Mucosa of descending colon (tissue), 3 donors: ENCODE data around the gene ARHGEF6. TPM values are rescaled to one million over a fixed set of nuclear protein-coding genes. Genes with fewer than 3 reads are reported as not detected.

Source experiments
- ATAC-seq: fragments of 200-7000 bp; cut with Tn5 transposase; one replicate; pipeline ENCODE4 v1.9.1; 2020; ENCODE audit warnings: mild to moderate bottlenecking, moderate library complexity
- DNase-seq, 3 donors: peaks; one replicate each; pipeline ENCODE4 v3.0.0-alpha.2; 2020
- H3K36me3 ChIP-seq: fragments of 200-600 bp; one replicate; pipeline ENCODE4 v1.8.0; 2021; ENCODE audit warnings: low read depth, mild to moderate bottlenecking
- H3K4me1 ChIP-seq: fragments of 200-600 bp; one replicate; pipeline ENCODE4 v1.8.0; 2021; ENCODE audit warnings: low read depth, mild to moderate bottlenecking
- H3K4me3 ChIP-seq: fragments of 200-600 bp; one replicate; pipeline ENCODE4 v1.8.0; 2021; ENCODE audit warnings: mild to moderate bottlenecking
- H3K9me3 ChIP-seq: fragments of 200-600 bp; one replicate; pipeline ENCODE4 v1.8.0; 2021; ENCODE audit warnings: mild to moderate bottlenecking
- CTCF ChIP-seq: fragments of 200-600 bp; IDR thresholded peaks from one replicate; pipeline ENCODE4 v1.8.0; 2022; ENCODE audit warnings: antibody characterized with exemption, mild to moderate bottlenecking
- intact Hi-C, 2 donors: fragments of 100-400 bp; cut with DNase I in 1 of 2; cut with micrococcal nuclease in 1 of 2; formaldehyde crosslinking; loops; one replicate each; pipeline versions ENCODE4 v1.11.0 to v1.11.1; 2022; cut with DNase I, micrococcal nuclease
- total RNA-seq, 3 donors: library from RNA; stranded (reverse); fragmentation: NEBNext Ultra II Directional in 2 of 3; extraction: Animal tissue kit (Norgen Biotek cat#: 25700) in 2 of 3; gene quantifications; one replicate each; pipeline versions ENCODE4 v1.2.1 to v1.2.4, GENCODE V29; 2021 to 2023
- donor health status: DM: no; HTN: no; CAD: no; lungs with moderate emphysema.
- donor health status: DM: no; HTN: no; CAD: no.
- donor health status: DM: no; HTN: yes; CAD: no.

The ARHGEF6 gene
- total RNA-seq, 3 donors from 2014 or later: 2.8 to 17.2 (median 6.6) TPM

- Histone ChIP-seq H3K4me1 (no peaks in the 10 kb centered on the region), H3K4me3 (no peak overlapping the region), H3K9me3 (no peaks in the 10 kb centered on the region), H3K36me3 (no peaks in the 10 kb centered on the region)
- DNase-seq (no peak), ATAC-seq (no peak)
- no peak for TF ChIP-seq CTCF
- intact Hi-C loops: no loop called here
Observed at GRCh38 chrX:136623396-136623795, 157.3 kb downstream of the ARHGEF6 start.

- DNase-seq (no peak), ATAC-seq (peak; percentile 46)
- no peaks in the 10 kb centered on the region for H3K36me3 ChIP-seq
- intact Hi-C loops: no loop called here
- no peak for TF ChIP-seq CTCF
- no peak overlapping the region for H3K4me3 ChIP-seq
- H3K9me3 ChIP-seq: no peaks in the 10 kb centered on the region
- no peaks in the 10 kb centered on the region for H3K4me1 ChIP-seq
Observed at GRCh38 chrX:136622568-136622967, 158.2 kb downstream of the ARHGEF6 start.

GRCh38 chrX:136620780-136621179, 160.0 kb downstream of the ARHGEF6 start:
- H3K36me3 ChIP-seq: no peaks in the 10 kb centered on the region
- H3K4me1 ChIP-seq: no peaks in the 10 kb centered on the region
- intact Hi-C loops: no loop called here
- no peaks in the 10 kb centered on the region for H3K9me3 ChIP-seq
- DNase-seq (no peak), ATAC-seq (no peak)
- no peak overlapping the region for H3K4me3 ChIP-seq
- TF ChIP-seq CTCF: no peak

GRCh38 chrX:136619899-136620505, 160.7 kb downstream of the ARHGEF6 start:
- no peak for TF ChIP-seq CTCF

GRCh38 chrX:136616987-136617685, 163.6 kb downstream of the ARHGEF6 start:
- DNase-seq: no peak
- TF ChIP-seq CTCF: no peak
- Histone ChIP-seq H3K4me3 (no peak overlapping the region), H3K36me3 (no peaks in the 10 kb centered on the region), H3K4me1 (no peaks in the 10 kb centered on the region), H3K9me3 (no peaks in the 10 kb centered on the region)
- ATAC-seq: no peak
- intact Hi-C loops: no loop called here

More at GRCh38 chrX:136619899-136620505, 160.7 kb downstream of the ARHGEF6 start:
- Histone ChIP-seq H3K9me3 (no peaks in the 10 kb centered on the region), H3K36me3 (no peaks in the 10 kb centered on the region), H3K4me3 (no peak overlapping the region), H3K4me1 (no peaks in the 10 kb centered on the region)
- ATAC-seq: no peak
- no peak for DNase-seq
- intact Hi-C loops: no loop called here

Other genes starting within 250 kb of the ARHGEF6 start
- gene VGLL1, start 248.7 kb downstream of the ARHGEF6 start, total RNA-seq: not detected
- gene CD40LG, start 132.8 kb downstream of the ARHGEF6 start, total RNA-seq: under 1 TPM; 0.22 to 0.43 (median 0.23) TPM
- gene RBMX, start 99.8 kb upstream of the ARHGEF6 start, total RNA-seq: 100 to 1,000 TPM; 101 to 144 (median 122) TPM